Measurements from ENCODE around the gene PSMB2.

GRCh38 chr1:35603941-35604340 lies 37.4 kb downstream of the PSMB2 start:
- TF ChIP-seq CTCF (IDR thresholded peaks at IDR 0.05), result no peak
- TF ChIP-seq POLR2A (IDR thresholded peaks at IDR 0.05), result no peak
- TF ChIP-seq POLR2AphosphoS5 (IDR thresholded peaks at IDR 0.05), result no peak
- TF ChIP-seq EP300 (IDR thresholded peaks at IDR 0.05), result no peak

Data from sigmoid colon (tissue), 4 donors.